GM19328 (cell line): ENCODE data around the gene KAZN.
"Not testable (repeated sequence)": the region's sequence is repeated elsewhere in the genome, so short reads cannot be mapped to it uniquely, and the experiment has no call there.

Experiments
- ATAC-seq: cut with Tn5 transposase; IDR thresholded peaks from one replicate; pipeline ENCODE4 v1.9.1; 2021; ENCODE audit warnings: mild to moderate bottlenecking, moderate library complexity; ENCODE audit not compliant: unreplicated experiment

The KAZN gene

DNA sequence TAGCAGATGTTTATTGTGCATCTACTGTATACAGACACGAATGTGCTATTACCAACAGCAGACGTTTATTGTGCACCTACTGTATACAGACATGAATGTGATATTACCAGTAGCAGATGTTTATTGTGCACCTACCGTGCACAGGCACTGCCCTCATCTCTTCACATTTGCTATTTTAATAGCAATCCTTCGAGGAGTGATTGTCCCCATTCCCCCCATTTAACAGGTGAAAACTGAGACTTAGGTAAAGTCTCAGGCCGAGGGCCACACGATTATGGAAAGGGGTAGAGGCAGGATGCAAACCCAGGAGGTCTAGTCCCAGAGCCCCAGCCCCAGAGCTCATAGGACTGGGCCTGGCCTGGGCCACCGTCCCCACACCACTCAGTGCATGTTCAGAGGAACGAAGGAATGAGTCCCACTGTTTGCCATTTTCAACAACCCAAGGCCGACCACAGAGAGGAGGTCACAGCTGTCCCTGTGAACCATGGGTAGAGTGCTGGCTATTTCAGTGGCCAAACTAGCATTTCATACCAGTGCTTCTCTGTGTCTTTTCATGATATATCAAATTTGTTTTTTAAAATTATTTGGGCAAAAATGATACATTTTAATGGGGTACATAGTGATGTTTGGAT, 440.6 kb downstream of the KAZN start:
- ATAC-seq = no peak

DNA sequence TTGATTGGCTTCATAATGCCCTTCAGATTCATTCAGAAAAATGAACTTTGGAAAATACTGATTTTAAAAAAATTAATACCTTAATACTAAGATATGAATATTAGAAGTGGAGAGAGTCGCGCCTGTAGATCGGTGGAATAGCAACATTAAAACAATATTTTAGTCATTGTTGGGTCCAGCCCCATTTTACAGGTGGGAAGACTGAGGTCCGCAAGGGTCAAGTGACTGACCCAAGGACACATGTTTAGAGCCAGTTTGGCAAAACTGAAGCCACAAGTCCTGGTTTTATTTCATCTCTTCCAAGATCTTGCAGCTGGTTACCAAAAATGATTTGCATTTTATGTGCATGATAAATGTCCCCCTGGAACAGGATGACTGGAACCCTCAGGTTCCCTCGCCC, 441.4 kb downstream of the KAZN start:
- ATAC-seq = no peak

DNA sequence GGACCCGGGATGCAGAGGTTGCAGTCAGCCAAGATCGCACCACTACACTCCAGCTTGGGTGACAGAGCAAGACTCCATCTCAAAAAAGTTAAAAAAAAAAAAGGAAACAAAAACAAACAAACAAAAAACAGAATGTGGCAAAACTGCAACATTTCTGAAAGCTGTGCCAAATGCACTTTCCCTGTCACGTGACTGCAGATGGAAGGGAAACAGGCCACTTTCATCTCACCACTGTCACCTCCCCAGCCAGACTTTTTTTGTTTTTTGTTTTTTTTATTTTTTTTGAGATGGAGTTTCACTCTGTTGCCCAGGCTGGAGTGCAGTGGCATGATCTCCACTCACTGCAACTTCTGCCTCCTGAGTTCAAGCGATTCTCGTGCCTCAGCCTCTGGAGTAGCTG, 442.2 kb downstream of the KAZN start:
- not testable (repeated sequence) for ATAC-seq

DNA sequence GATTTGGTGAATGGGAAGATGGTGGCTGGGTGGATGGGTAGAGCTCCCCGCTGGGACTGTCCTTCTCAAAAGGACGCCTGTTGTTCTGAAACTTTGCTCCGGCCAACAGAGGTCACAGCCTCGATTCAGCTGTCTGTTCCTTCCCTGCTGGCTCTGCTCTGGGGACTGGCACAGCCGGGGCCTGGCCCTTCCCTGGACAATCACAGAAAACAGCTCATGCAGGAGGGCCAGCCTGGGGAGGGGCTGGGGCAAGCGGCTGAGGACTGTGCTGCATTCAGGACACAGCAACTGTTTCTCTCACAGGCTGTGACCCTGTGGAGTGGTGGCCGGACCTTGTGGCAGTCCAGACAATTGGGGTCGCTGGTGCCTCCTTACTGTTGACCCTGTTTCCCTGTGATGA, 444.4 kb downstream of the KAZN start:
- no peak for ATAC-seq

DNA sequence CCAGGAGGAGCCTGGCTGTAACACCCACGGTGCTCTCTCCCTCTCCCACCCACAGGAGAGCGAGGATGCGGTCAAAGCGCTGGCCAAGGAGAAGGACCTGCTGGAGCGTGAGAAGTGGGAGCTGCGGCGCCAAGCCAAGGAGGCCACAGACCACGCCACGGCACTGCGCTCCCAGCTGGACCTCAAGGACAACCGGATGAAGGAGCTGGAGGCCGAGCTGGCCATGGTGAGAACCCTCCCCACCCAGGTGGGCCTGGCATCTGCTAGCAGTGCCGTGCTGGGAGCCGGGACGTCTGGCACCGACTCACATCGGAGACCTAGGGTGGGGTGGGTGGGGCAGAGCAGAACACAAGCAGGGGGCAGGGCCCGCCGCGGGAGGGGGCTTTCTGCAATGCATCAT, 445.4 kb downstream of the KAZN start:
- no peak for ATAC-seq

DNA sequence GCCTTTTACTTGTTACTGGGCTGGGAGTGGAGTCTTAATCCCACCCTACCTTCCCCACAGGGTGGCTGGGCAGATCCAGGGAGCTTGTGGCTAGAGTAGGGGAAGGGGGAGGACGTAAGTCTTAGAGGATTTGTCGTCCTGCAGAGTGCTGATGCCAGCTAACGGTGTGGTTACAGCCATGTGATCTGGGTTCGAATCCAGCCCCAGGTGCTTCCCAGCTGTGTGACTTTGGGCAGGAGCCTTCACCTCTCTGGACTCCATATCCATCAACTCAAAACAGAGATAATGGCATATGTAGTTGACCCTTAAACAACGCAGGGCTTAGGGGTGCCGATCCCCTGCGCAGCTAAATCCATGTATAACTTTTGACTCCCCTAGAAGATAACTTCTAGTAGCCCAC, 446.6 kb downstream of the KAZN start:
- ATAC-seq = no peak

DNA sequence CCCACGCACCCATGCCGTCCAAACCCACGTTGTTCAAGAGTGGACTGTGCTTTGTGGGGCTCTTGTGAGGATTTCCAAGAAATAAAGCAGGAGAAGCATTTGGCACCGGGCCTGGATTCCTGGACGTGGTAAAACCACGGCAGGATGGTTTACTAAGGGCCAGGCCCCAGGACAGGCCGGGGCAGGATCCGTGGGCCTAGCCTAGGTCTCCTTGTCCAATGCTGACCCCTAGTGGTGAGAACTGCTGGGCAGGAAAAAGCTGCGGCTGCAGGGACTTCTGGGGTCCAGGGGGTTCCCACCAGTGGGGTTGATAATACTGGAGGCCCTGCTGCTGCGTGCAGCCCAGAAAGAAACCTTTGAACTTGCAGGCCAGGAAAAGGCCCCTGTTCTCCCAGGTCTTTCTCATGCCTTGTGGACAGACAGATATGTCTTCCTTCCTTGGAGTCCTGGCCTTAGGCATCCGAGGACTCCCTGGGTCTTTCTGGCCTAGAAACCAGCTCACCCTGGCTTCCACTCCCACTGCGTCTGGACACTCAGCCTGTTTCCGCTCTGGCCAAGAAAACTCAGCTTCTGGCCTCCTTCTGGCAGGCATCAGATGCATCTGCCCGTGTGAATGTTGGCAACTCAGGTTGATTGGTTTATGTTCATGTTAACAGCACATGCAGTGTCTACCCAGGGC, 448.1 kb downstream of the KAZN start:
- no peak for ATAC-seq

DNA sequence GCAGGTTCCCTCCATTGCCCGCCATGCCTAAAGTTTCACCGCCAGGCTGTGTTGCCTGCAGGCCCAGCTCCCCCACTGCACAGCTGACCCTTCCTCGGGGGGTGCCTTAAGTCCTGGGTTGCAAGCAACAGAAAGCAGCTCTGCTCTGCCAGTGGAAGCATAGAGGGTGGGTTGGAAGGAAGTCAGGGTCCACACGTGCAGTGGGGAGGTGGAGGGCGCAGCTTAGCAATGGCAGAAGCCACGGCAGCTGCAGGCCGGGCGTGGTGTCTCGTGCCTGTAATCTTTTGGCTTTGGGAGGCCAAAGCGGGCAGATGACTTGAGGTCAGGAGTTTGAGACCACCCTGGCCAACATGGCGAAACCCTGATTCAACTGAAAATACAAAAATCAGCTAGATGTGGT, 448.8 kb downstream of the KAZN start:
- no peak for ATAC-seq

DNA sequence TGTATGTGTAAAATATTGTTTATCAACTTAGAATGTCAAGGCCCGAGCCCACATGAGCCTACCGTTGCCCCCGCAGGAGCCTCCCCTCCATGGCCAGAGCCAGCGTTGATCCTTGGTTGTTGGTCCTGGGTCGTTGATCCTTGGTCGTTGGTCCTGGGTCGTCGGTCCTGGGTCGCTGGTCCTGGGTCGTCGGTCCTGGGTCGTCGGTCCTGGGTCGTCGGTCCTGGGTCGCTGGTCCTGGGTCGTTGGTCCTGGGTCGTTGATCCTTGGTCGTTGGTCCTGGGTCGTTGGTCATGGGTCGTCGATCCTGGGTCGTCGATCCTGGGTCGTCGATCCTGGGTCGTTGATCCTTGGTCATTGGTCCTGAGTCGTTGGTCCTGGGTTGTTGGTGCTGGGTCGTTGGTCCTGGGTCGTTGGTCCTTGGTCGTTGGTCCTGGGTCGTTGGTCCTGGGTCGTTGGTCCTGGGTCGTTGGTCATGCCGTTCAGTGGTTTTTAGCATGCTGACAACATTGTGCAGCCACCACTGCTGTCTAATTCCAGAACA, 450.0 kb downstream of the KAZN start:
- no peak for ATAC-seq

DNA sequence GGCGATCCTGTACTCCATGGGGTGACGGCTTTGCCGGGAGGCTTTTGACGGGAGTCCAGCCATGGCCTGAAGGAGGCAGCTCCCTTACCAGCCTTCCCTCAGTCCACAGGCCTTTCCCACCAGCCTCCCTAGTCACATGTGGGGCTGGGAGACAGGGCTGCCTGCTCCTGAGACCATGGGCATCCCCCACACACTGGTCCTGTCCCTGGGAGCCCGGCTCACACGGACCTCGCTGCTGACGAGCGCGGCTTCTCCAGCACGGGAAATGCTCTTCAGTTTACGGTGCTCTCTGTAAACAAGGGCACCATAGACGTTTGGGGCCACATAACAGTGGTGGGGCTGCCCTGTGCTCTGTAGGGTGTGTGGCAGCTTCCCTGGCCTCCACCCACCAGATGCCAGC, 450.6 kb downstream of the KAZN start:
- no peak for ATAC-seq

DNA sequence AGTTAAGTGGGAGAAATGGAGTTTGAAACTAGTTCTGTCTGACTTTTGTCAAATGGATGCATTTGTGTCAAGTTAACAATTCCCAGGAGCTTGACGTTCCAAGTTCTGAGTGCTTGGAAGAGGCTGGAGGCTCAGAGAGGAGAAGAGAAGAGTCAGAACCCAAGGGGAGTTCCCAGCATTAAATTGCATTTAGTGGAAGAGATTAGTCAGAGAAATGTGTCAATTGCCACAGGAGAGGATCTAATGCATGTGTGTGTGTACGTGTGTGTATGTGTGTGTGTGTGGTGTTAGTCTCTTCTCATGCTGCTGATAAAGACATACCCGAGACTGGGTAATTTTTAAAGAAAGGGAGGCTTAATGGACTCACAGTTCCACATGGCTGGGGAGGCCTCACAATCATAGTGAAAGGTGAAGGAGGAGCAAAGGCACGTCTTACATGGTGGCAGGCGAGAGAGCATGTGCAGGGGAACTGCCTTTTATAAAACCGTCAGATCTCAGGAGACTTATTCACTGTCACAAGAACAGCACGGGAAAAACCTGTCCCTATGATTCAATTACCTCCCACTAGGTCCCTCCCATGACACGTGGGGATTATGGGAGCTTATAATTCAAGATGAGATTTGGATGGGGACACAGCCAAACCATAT, 453.5 kb downstream of the KAZN start:
- no peak for ATAC-seq

DNA sequence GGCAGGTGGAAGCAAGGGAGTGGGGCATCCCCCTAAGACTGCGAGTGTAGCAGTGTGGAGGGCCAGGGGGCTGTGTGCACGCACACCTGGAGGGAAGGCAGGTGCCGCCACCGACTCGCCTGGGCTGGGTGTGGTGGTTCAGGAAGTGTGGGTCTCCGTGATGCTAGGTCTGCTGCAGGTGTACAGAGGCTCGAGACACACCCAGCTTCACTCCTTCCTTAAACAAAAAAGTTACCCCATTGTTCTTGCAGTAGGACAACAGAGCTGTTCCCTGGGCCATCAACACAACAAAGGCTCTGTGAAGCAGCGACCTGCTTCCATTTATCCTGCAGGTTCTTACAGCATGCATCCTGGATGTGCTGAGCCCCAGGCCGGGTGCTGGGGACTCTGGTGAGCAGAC, 454.7 kb downstream of the KAZN start:
- ATAC-seq = no peak

DNA sequence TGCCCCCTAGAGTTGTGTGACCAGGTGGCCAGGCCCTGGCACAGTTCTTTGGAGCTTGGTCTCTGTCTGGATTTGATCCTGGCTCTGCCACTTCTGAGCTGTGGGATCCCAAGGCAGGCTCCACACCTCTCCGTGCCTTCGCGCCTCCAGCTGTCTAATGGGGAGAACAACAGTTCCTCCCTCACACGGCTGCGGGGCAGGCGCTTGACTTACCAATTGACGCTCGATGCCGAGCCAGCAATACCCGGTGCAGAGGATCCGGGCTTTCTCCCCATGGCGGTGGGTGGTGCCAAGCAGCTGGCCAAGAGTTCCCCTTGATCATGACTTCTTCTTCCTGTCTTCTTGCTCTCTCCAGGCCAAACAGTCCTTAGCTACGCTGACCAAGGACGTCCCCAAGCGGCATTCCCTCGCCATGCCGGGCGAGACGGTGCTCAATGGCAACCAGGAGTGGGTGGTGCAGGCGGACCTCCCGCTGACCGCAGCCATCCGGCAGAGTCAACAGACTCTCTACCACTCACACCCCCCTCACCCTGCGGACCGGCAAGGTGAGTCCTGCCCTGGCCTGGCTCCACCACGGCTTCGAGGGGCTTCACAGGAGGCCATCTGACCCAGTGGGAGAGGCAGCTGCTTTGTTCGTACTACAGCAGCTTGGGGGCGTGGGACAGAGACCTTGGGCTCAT, 457.4 kb downstream of the KAZN start:
- no peak for ATAC-seq

DNA sequence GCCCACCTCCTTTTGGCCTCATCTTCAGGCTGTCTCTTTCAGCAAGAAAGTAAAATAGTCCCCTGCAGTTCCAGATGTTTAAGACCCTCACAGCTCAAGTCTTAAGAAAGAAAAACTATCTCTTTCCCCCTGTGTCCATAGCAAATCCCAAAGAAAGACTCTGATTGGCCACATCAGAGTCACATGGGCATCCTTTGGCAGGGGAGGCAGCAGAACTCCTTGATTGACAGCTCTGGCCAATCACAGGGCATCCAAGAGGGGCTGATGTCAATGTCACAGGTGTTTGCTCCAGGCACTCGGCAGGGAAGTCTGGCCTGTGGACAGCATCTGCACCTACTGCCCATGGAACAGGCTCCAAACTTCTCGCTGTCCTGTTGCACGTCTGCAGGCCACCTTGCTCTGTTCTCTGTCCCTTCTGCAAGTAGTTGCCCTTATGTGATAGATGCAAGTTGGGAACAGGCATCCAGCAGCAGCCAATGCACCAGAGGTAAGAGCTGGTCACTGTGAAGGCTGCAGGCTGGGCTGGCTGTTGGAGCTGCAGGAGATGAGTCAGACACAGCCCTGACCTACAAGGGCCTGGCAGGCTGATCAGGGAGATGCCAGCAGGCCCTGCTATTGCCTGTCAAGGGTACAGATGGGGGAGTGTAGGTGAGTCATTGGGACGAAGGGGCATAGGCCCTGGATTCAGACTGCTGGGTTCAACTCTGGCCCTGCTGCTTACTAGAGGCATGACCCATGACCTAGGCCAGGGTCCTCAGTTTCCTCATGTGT, 458.2 kb downstream of the KAZN start:
- ATAC-seq = no peak

DNA sequence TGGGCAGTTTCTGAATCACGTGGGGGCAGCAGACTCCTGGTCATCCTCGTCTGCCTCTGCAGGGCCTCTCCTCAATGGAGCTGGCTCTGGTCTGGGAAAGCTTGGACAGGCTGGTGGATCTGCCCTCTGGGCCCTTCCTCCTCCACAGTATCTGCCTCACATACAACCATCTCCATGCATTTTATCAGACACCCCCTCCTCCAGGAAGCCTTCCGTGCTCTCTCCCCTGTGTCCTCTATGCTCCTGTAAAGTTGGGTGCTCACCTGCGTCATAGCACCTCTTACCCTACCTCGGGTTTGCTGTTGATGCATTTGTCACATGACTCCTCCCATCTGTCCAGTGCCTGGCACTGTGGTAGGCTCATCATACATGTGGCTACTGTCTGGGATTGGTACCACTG, 459.3 kb downstream of the KAZN start:
- no peak for ATAC-seq

DNA sequence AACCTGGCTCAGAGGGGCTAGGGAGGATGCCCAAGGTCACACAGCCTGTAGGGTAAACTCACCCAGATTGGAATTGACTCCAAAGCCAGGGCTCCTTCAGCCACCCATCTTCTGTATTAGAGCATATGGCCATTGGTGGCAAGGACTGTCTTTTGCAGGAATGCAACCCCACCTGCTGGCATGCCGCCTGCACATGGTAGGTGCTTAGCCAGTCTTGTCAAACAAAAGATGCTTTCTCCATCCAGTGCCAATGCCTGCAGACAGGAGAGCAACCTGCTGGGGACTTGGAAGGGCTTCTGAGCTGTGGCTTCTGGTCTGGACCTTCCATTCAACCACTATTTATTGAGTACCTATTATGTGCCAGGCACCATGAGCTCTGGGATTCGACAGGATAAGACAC, 459.8 kb downstream of the KAZN start:
- no peak for ATAC-seq

DNA sequence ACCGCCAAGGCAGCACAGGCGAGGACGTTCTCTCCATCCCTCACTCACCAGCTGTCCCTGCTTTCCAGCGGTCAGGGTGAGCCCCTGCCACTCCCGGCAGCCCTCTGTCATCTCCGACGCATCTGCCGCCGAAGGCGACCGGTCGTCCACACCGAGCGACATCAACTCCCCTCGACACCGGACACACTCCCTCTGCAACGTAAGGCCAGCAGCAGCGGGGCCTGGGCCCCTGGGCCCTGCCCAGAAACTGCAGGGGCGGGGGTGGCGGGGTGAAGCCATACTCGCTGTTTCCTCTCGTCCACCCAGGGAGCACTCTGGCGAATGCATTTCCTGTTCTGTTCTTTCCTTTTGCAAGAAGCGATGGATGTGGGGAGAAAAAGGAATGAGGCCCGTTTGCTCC, 461.6 kb downstream of the KAZN start:
- ATAC-seq = no peak

DNA sequence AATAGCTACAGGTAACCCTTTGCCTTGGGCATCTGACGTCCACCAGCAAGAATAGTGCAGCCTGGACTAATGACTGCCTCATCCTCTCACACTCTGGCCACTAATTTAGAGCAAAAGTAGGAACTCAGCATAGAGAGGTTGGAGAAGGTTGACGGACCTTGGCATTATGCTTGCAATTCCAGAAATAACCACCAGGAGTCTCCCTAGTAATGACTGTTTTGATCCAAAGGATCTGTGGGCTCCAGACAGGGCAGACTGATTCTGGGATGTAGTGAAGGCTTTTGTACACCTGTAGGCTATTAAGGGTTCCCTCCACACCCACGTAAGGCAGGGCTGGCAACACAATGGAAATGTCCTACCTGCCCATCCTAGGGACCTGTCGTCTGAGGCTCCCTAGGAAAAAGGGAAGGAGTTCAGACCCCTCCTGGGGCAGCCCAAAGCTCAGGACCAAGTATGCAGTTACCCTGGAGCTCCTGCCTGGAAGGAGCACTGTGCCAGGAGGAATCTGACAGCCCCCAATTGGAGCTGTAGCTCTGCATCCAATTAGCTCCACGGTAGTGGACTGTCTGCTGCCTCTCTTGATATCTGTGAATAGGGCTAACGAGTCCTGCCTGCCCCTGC, 464.1 kb downstream of the KAZN start:
- ATAC-seq = no peak

DNA sequence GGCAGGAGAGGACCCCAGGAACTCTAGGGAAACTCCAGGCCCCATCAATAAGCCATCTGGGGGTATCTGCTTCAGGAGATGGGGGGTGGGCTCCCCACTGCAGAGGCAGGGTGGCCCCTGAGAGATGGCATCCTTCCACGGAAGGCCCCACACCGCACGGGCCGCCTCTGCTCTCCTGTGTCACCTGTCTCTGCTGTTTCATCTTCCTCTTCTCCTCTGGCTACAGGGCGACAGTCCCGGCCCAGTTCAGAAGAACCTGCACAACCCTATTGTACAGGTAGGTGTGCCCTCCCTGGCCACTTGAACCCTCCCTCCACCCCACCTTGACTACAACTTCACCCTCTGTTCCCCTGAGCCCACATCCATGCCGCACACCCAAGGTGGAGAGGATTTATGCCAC, 464.9 kb downstream of the KAZN start:
- ATAC-seq = no peak

DNA sequence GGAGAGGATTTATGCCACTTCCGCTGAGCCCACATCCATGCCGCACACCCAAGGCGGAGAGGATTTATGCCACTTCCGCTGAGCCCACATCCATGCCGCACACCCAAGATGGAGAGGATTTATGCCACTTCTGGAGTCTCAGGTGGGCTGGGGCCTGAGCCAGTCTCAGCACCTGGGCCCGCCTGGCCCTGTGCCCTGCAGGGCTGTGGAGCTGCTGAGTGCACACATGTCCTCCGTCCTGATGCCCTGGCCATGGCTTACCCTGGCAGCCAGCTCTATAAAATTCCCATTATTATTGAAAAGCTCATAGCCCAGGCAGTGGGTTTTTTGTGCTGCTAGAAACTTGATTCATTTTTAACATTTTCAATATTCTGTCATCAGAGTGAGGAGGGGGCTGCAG, 465.3 kb downstream of the KAZN start:
- ATAC-seq = no peak
